Measurements from ENCODE around the gene SECISBP2.
"Not testable (repeated sequence)": the region's sequence is repeated elsewhere in the genome, so short reads cannot be mapped to it uniquely, and the experiment has no call there.

SECISBP2 gene, protein sequence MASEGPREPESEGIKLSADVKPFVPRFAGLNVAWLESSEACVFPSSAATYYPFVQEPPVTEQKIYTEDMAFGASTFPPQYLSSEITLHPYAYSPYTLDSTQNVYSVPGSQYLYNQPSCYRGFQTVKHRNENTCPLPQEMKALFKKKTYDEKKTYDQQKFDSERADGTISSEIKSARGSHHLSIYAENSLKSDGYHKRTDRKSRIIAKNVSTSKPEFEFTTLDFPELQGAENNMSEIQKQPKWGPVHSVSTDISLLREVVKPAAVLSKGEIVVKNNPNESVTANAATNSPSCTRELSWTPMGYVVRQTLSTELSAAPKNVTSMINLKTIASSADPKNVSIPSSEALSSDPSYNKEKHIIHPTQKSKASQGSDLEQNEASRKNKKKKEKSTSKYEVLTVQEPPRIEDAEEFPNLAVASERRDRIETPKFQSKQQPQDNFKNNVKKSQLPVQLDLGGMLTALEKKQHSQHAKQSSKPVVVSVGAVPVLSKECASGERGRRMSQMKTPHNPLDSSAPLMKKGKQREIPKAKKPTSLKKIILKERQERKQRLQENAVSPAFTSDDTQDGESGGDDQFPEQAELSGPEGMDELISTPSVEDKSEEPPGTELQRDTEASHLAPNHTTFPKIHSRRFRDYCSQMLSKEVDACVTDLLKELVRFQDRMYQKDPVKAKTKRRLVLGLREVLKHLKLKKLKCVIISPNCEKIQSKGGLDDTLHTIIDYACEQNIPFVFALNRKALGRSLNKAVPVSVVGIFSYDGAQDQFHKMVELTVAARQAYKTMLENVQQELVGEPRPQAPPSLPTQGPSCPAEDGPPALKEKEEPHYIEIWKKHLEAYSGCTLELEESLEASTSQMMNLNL

DNA sequence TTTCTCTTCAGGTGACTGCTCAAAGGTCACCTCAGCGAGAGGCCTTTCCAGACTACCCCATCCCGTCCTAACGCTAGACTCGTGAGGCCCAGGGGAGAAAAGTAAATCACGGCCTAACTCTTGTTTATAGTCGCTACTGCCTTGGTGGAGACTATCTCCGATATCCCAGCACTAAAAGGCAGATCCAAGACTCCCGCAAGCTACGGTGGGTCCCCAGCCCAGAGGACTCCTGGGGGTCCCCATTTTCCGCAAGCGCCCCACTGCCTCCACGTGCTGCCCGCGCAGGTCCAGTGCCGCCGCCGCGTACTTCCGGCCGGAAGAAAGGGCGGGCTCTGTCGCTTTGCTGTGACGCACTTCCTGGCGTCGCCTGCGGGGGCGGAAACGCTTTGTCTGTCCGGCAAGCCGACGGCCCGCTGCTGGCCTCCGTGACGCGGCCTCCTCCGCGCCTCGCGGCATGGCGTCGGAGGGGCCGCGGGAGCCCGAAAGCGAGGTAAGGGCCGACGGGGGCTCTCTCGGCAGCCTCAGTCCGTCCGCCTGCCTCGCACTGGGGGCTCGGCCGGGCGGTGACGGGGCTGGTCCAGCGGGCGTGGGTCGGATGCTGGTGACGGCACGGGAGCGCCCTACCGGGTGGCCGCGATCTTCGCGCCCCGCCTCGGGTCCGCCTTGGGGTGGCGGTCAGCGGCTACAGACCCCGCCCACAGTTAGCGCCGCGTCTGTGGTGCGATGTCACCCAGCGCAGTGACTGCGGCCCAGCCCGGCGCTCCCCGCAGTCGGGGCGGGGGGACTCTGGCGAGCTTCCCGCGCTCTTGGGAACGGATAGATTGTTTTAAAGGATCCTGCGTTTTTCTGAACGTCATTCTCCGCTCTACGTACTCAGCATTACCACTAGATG is at the start of gene SECISBP2:
SECISBP2 (plus strand) TSS at position 378 of the 892 bp plus-strand sequence; CDS start at position 455, 77 bp downstream.
- TF ChIP-seq, protein P1, sequence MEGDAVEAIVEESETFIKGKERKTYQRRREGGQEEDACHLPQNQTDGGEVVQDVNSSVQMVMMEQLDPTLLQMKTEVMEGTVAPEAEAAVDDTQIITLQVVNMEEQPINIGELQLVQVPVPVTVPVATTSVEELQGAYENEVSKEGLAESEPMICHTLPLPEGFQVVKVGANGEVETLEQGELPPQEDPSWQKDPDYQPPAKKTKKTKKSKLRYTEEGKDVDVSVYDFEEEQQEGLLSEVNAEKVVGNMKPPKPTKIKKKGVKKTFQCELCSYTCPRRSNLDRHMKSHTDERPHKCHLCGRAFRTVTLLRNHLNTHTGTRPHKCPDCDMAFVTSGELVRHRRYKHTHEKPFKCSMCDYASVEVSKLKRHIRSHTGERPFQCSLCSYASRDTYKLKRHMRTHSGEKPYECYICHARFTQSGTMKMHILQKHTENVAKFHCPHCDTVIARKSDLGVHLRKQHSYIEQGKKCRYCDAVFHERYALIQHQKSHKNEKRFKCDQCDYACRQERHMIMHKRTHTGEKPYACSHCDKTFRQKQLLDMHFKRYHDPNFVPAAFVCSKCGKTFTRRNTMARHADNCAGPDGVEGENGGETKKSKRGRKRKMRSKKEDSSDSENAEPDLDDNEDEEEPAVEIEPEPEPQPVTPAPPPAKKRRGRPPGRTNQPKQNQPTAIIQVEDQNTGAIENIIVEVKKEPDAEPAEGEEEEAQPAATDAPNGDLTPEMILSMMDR (IDR thresholded peaks at IDR 0.05; ENCODE audit: low read depth, low read length), result peak; percentile 71
- DNase-seq (ENCODE audit: extremely low read depth, low read depth), result peak; percentile 97

DNA sequence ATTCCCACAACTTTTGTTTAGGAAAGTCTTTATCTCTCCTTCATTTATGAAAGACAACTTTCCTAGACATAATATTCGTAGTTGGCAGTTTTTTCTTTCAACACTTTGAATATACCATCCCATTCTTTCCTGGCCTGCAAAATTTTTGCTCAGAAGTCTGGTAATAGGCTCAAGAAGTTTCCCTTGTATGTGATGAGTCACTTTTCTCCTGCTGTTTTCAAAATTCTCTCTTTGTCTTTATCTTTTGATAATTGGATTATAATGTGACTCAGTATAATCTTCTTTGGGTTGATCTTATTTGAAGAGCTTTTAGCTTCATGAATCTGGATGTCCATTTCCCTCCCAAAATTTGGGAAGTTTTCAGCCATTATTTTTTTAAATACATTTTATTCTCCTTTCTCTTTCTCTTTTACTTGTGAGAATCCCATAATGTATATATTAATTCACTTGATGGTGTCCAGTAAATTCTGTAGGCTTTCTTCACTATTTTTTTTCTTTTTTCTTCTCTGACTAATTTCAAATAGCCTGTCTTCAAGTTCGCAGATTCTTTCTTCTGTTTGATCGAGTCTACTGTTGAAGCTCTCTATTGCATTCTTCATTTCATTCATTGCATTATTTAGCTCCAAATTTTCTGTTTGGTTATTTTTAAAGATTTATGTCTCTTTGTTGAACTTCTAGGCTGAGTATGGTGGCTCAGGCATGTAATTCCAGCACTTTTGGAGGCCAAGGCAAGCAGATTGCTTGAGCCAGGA is 44.6 kb upstream of the SECISBP2 start:
- TF ChIP-seq, protein P1 (IDR thresholded peaks at IDR 0.05; ENCODE audit: low read depth, low read length), result no peak
- no peak for DNase-seq (ENCODE audit: extremely low read depth, low read depth)

DNA sequence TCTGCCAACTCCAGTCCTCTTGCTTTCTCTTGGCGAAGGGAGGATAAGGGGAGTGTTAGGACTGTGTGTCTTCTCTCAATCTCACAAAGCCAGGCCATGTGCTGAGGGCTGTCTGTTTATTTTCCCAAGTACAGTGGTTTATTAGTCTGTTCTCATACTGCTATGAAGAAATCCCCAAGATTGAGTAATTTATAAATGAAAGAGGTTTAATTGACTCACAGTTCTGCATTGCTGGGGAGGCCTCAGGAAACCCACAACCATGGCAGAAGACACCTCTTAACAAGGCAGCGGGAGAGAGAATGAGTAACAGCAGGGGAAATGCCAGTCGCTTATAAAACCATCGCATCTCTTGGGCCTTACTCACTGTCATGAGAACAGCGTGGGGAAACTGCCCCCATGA is 43.5 kb upstream of the SECISBP2 start:
- TF ChIP-seq, protein P1 (IDR thresholded peaks at IDR 0.05; ENCODE audit: low read depth, low read length), result no peak
- peak; percentile 88 for DNase-seq (ENCODE audit: extremely low read depth, low read depth)

DNA sequence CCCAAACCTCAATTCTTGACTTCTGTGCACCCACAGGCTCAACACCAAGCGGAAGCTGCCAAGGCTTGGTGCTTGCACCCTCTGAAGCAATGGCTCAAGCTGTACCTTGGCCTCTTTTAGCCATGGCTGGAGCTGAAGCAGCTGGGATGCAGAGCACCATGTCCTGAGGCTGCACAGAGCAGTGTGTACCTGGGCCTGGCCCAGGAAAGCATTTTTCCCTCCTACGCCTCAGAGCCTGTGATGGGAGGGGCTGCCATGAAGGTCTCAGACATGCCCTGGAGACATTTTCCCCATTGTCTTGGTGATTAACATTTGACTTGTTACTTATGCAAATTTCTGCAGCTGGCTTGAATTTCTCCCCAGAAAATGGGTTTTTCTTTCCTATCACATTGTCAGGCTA is 42.3 kb upstream of the SECISBP2 start:
- DNase-seq (ENCODE audit: extremely low read depth, low read depth), result not testable (repeated sequence)

DNA sequence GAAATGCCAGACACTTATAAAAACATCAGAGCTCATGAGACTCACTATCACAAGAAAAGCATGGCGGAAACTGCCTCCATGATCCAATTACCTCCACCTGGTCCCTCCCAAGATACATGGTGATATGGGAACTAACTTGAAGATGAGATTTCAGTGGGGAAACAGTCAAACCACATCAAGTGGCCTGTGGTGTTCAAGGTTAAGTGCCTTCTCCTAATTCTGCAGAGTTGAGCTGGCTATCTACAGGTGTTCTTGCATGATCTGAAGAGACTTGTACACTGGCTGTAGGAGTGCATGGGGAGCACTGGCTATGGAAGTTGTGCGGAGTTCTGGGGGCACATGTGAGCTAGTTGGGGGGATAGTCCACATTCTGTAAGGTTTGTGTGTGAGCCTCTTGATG is 41.3 kb upstream of the SECISBP2 start:
- DNase-seq (ENCODE audit: extremely low read depth, low read depth), result no peak
- TF ChIP-seq, protein P1 (IDR thresholded peaks at IDR 0.05; ENCODE audit: low read depth, low read length), result no peak

DNA sequence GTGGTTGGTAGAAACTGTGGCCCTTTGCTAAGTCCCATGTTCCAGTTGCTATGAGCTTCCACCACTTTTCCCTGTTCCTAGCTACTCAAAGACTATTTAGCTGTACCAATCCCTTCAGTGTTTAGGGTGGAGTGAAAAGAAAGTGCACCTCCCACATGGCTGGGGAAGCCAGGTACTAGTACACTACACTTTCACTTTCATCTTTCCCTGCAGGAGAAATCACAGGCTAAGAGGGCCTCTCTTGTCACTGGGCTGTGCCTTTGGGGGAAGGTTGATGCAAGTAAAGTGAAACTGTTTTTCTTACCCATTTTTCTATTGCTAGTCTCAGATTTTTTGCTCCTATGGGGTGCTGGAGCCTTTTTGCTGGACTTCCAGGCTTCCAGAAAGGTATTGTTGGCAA is 40.8 kb upstream of the SECISBP2 start:
- TF ChIP-seq, protein P1 (IDR thresholded peaks at IDR 0.05; ENCODE audit: low read depth, low read length), result no peak
- DNase-seq (ENCODE audit: extremely low read depth, low read depth), result no peak

DNA sequence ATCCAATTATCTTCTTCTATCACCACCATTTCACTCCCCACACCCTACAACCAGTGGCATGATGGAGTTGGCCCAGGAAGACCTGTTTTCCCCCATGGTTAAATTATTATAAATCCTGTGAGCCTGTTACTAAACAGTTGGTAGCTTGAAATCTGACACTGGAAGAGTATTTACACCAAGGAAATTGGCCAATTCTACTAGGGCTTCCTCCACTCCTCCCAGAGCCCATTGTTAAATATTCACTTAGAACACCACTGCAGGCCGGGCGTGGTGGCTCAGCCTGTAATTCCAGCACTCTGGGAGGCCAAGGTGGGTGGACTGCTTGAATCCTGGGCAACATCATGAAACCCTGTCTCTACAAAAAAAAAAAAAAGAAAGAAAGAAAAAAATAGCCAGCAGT is 39.7 kb upstream of the SECISBP2 start:
- TF ChIP-seq, protein P1 (IDR thresholded peaks at IDR 0.05; ENCODE audit: low read depth, low read length), result no peak
- no peak for DNase-seq (ENCODE audit: extremely low read depth, low read depth)
